HFF-Myc (cell line): ENCODE measurements around the gene NHERF2.
A peak's percentile ranks its signal among the peaks of the same experiment; 100 is the strongest.

Source experiments
- DNase-seq: peaks from one replicate; pipeline ENCODE4 v3.0.0-alpha.2; 2011; ENCODE audit warnings: low read depth; ENCODE audit errors: extremely low read depth
- H3K4me3 ChIP-seq: replicated peaks from 2 replicates; pipeline ENCODE4 v1.5.1; 2011; ENCODE audit warnings: low read depth, mild to moderate bottlenecking, control low read depth, low read length
- TF ChIP-seq, protein P1 (sequence below): IDR thresholded peaks from 2 replicates; pipeline ENCODE4 v1.5.1; 2012; ENCODE audit warnings: mild to moderate bottlenecking, low read depth, low read length, control low read depth; ENCODE audit errors: missing control alignments

NHERF2 gene

DNA sequence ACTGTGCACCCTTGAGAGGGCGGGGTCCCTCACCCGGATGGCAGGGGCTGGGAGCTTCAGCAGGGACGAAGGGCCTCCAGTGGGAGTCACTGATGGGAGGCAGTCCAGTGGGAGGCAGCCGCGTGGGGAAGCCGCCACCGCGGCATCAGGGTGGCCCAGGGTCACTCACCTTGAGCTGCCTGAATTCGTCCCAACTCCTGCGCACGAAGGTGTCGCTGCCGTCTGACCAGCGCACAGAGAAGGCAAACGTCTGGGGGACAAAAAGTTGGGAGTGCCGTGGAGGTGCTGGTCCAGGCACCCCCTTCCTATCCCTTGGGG lies 46.0 kb upstream of the NHERF2 start:
- no peak for DNase-seq
- TF ChIP-seq, protein P1, sequence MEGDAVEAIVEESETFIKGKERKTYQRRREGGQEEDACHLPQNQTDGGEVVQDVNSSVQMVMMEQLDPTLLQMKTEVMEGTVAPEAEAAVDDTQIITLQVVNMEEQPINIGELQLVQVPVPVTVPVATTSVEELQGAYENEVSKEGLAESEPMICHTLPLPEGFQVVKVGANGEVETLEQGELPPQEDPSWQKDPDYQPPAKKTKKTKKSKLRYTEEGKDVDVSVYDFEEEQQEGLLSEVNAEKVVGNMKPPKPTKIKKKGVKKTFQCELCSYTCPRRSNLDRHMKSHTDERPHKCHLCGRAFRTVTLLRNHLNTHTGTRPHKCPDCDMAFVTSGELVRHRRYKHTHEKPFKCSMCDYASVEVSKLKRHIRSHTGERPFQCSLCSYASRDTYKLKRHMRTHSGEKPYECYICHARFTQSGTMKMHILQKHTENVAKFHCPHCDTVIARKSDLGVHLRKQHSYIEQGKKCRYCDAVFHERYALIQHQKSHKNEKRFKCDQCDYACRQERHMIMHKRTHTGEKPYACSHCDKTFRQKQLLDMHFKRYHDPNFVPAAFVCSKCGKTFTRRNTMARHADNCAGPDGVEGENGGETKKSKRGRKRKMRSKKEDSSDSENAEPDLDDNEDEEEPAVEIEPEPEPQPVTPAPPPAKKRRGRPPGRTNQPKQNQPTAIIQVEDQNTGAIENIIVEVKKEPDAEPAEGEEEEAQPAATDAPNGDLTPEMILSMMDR = no peak
- no peak overlapping the region for H3K4me3 ChIP-seq

DNA sequence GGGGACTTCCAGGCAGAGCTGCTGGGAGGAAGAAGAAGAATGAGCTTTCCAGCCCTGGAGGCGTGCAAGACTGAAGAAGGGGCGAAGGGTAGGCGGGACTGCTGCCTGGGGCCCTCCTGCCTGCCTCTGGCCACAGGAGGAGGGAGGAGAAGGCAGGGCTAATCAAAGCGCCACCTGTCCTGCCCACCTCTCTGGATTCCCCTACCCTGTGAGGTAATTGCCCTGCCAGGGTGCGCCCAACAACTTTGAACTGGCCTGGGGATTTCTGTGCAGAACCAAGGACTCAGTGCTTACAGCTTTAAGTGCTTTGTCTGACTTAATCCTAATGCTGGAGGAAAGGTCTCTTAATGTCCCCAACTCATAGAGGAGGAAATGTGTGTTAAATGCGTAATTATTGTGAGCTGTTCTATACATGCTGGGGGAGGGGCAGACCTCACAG lies 45.3 kb upstream of the NHERF2 start, which contains the start of gene NOXO1:
NOXO1 (minus strand) TSS at position 72 of the 439 bp plus-strand sequence. CDS start 290 bp downstream, outside the sequence.
- TF ChIP-seq, protein P1 = no peak
- H3K4me3 ChIP-seq = no peak within 1 kb of the TSS
- DNase-seq = no peak

DNA sequence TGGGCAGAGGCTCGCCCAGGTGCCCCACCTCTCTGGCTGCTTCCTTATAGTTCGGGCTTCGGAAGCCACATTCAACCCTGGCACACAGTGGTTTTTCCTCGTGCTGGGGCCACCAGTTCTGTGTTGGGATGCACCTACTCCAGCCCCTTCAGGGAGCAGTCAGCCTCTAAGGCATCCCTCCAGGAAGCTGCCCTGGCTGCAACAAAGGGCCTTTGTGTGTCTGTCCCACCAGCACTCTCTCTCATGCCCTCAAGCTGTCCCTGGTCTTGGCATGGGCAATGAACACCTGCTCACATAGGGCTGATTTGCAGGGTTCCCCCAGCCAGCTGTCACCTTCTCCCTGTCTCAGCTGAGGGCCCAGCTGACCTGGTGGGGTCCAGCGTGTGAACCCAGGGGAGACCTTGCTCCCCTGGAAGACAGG lies 44.7 kb upstream of the NHERF2 start:
- TF ChIP-seq, protein P1 = no peak
- DNase-seq = no peak

DNA sequence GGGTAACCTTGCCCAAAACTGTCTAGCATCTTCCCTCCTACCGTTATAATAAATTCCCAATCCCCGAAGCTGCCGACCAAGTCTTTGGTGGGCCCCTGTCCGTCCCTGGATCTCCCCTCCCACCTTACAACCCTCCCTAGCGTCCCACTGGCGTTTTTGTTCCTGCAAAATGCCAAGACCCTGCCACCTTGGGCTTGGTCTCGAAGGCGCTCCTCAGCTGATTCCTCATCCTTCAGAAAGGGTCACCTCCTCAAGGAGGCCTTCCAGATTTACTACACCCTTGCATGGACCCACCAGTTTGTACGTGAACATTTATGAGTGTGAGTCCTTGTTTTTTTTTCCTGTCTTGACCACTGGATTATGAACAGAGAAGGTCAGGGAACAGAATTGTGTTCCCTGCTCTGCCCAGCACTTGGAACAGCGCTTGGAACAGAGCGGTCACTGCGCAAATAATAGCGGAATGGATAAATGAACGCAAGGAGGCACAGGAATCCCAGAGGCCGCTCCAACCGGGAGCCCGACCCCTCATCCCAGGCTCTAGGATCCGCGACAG lies 43.6 kb upstream of the NHERF2 start:
- TF ChIP-seq, protein P1 = no peak
- DNase-seq = no peak
- peak overlapping the region; percentile 70 for H3K4me3 ChIP-seq

More for the DNA sequence above, 44.7 kb upstream of the NHERF2 start:
- H3K4me3 ChIP-seq = no peak overlapping the region

DNA sequence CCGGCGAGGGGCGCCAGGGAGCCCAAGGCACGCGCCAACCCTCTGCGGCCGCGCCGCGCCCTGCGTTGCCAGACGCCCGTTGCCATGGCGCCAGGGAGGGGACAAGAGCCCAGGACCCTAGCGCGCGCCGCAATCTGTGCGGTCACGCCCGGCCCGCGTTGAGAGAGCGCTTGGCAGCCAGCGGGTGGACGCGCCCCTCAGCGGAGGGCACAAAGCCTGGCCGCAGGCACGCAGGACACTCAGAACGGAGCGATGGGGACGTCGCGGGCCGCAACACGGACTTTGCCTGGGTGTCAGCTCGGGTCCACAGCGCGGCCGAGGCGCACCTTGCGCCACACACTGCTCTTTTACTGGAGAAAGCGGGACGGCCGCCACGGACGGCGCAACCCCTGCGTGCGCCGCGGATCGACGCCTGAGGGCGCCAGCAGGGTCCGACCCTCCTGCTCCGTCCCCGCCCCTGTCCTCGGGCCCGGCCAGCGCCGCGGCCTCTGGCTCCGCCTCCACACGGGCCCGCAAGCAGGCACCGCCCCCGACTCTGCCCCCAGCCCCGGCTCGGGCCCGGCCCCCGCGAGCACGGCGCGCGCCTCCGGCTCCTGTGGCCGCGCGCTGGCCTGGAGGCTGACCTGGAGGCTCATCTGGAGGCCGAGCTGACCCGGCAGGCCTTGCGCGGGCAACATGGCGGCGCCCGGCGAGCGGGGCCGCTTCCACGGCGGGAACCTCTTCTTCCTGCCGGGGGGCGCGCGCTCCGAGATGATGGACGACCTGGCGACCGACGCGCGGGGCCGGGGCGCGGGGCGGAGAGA lies 43.0 kb upstream of the NHERF2 start, which contains the start of gene GFER:
GFER (plus strand) TSS at position 650 of the 803 bp plus-strand sequence; CDS start at position 676, 26 bp downstream.
- peak; percentile 59 for DNase-seq
- peak within 1 kb of the TSS; percentile 70 for H3K4me3 ChIP-seq
- TF ChIP-seq, protein P1 = no peak

DNA sequence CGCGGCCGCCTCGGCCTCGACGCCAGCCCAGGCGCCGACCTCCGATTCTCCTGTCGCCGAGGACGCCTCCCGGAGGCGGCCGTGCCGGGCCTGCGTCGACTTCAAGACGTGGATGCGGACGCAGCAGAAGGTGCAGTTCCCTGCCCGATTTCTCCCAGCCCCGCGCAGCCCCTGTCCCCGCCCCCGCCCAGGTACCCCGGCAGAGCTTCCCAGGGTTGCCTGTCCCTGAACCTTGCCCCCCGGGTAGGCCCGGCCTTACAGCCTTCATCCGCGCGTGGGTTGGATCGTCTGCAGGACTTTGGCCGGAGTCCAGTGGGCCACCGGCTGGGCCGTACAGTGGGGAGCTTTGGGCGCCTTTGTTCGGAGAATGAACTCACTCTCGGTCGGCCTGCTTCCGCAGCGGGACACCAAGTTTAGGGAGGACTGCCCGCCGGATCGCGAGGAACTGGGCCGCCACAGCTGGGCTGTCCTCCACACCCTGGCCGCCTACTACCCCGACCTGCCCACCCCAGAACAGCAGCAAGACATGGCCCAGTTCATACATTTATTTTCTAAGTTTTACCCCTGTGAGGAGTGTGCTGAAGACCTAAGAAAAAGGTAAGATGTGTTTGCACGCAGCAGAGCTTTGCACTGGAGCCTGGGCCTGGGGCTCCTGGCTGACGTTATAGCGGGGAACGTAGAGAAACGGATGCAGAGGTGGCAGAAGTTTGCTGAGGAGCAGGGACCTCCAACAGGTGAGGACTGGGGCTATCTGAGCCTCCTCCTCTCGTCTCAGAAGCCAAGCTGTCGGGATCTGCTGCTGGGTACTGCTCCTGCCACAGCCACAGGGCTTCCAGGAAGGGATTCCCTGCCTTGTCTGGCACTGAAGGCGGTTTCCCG lies 42.1 kb upstream of the NHERF2 start:
- TF ChIP-seq, protein P1 = no peak
- peak overlapping the region; percentile 70 for H3K4me3 ChIP-seq
- DNase-seq = no peak
